AG10803 (cell line): ENCODE measurements around the gene CTBP2.

Experiments used
- DNase-seq: peaks from one replicate; pipeline ENCODE4 v3.0.0; 2010; ENCODE audit warnings: low read depth
- H3K4me3 ChIP-seq: 2 replicates; pipeline ENCODE4 v1.5.1; 2011; ENCODE audit warnings: mild to moderate bottlenecking, low read length, control low read depth
- CTCF ChIP-seq: conservative IDR thresholded peaks from 2 replicates; pipeline ENCODE4 v1.5.1; 2011; ENCODE audit warnings: mild to moderate bottlenecking, low read length, control low read depth, inconsistent platforms

CTBP2 gene

GRCh38 chr10:125141860-125142484 lies 18.4 kb downstream of the CTBP2 start:
- TF ChIP-seq CTCF = no peak
- no peak for DNase-seq
- no peak overlapping the region for H3K4me3 ChIP-seq

- H3K4me3 ChIP-seq = no peak overlapping the region
- TF ChIP-seq CTCF = no peak
- DNase-seq = no peak
These were observed 19.1 kb downstream of the CTBP2 start for GRCh38 chr10:125141150-125141859.

GRCh38 chr10:125140151-125140550 lies 20.2 kb downstream of the CTBP2 start:
- DNase-seq = no peak
- H3K4me3 ChIP-seq = no peak overlapping the region
- no peak for TF ChIP-seq CTCF

GRCh38 chr10:125137601-125138438 lies 22.5 kb downstream of the CTBP2 start:
- H3K4me3 ChIP-seq = no peak overlapping the region
- no peak for TF ChIP-seq CTCF
- no peak for DNase-seq

GRCh38 chr10:125136087-125136486 lies 24.3 kb downstream of the CTBP2 start:
- H3K4me3 ChIP-seq = no peak overlapping the region
- no peak for TF ChIP-seq CTCF
- DNase-seq = no peak

- H3K4me3 ChIP-seq = no peak overlapping the region
- no peak for TF ChIP-seq CTCF
- no peak for DNase-seq
These were observed 24.7 kb downstream of the CTBP2 start for GRCh38 chr10:125135771-125136035.
